GM21717 (cell line): ENCODE data around the gene IL1RAPL1.
"Not testable (repeated sequence)": the region's sequence is repeated elsewhere in the genome, so short reads cannot be mapped to it uniquely, and the experiment has no call there.

ENCODE experiments used
- ATAC-seq: cut with Tn5 transposase; IDR thresholded peaks from one replicate; pipeline ENCODE4 v1.9.1; 2021; ENCODE audit warnings: mild to moderate bottlenecking, moderate library complexity; ENCODE audit not compliant: unreplicated experiment

IL1RAPL1 gene

GRCh38 chrX:29237972-29238371 is 650.7 kb downstream of the IL1RAPL1 start:
- no peak for ATAC-seq

- ATAC-seq = no peak
Observed at GRCh38 chrX:29241809-29242208, 654.6 kb downstream of the IL1RAPL1 start.

- no peak for ATAC-seq
Observed at GRCh38 chrX:29242856-29243255, 655.6 kb downstream of the IL1RAPL1 start.

GRCh38 chrX:29243942-29244341 is 656.7 kb downstream of the IL1RAPL1 start:
- ATAC-seq = no peak

- no peak for ATAC-seq
Observed at GRCh38 chrX:29254515-29254914, 667.3 kb downstream of the IL1RAPL1 start.

- ATAC-seq = no peak
Observed at GRCh38 chrX:29257521-29257920, 670.3 kb downstream of the IL1RAPL1 start.

GRCh38 chrX:29269390-29269789 is 682.1 kb downstream of the IL1RAPL1 start:
- no peak for ATAC-seq

GRCh38 chrX:29274517-29274916 is 687.3 kb downstream of the IL1RAPL1 start:
- ATAC-seq = no peak

GRCh38 chrX:29275928-29276327 is 688.7 kb downstream of the IL1RAPL1 start:
- ATAC-seq = no peak

GRCh38 chrX:29281078-29281742 is 694.0 kb downstream of the IL1RAPL1 start:
- ATAC-seq = no peak

GRCh38 chrX:29285664-29286063 is 698.4 kb downstream of the IL1RAPL1 start:
- ATAC-seq = no peak

- no peak for ATAC-seq
Observed at GRCh38 chrX:29295987-29296680, 708.9 kb downstream of the IL1RAPL1 start.

- no peak for ATAC-seq
Observed at GRCh38 chrX:29297171-29297800, 710.0 kb downstream of the IL1RAPL1 start.

GRCh38 chrX:29299684-29300083 is 712.4 kb downstream of the IL1RAPL1 start:
- no peak for ATAC-seq

GRCh38 chrX:29308726-29309125 is 721.5 kb downstream of the IL1RAPL1 start:
- ATAC-seq = no peak

GRCh38 chrX:29315931-29316330 is 728.7 kb downstream of the IL1RAPL1 start:
- ATAC-seq = no peak

- ATAC-seq = no peak
Observed at GRCh38 chrX:29318012-29318411, 730.8 kb downstream of the IL1RAPL1 start.

- ATAC-seq = not testable (repeated sequence)
Observed at GRCh38 chrX:29332429-29332828, 745.2 kb downstream of the IL1RAPL1 start.

GRCh38 chrX:29333091-29333490 is 745.8 kb downstream of the IL1RAPL1 start:
- ATAC-seq = not testable (repeated sequence)

- no peak for ATAC-seq
Observed at GRCh38 chrX:29348288-29348687, 761.0 kb downstream of the IL1RAPL1 start.

- no peak for ATAC-seq
Observed at GRCh38 chrX:29359276-29359675, 772.0 kb downstream of the IL1RAPL1 start.

GRCh38 chrX:29374765-29375164 is 787.5 kb downstream of the IL1RAPL1 start:
- ATAC-seq = not testable (repeated sequence)
